HG03354 (cell line): Measurements from ENCODE around the gene ADGRL1.
"Not testable (repeated sequence)": the region's sequence is repeated elsewhere in the genome, so short reads cannot be mapped to it uniquely, and the experiment has no call there.

ENCODE experiments used
- ATAC-seq: cut with Tn5 transposase; IDR thresholded peaks from one replicate; pipeline ENCODE4 v1.9.1; 2021; ENCODE audit warnings: mild to moderate bottlenecking; ENCODE audit not compliant: unreplicated experiment, poor library complexity, severe bottlenecking

Gene ADGRL1

DNA sequence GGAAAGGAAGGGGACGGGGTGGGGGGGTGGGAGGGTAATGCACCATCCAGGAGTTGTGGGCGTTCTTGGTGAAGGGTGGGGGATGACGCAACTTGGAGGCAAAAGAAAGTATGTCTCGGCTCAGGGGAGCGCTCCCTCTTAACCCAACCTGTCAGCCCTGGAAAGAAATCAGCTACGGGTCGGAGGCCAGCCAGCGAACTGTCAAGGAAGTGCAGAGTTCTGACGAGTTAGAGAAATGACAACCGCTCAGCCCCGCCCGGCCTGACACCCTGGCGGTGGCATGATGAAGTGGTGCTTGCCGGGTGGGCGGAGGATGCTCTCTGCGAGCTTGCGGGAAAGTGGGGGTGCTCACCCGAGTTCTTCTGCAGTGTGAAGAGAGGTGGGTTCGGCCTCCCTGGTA is 15.4 kb upstream of the ADGRL1 start:
- ATAC-seq = not testable (repeated sequence)

DNA sequence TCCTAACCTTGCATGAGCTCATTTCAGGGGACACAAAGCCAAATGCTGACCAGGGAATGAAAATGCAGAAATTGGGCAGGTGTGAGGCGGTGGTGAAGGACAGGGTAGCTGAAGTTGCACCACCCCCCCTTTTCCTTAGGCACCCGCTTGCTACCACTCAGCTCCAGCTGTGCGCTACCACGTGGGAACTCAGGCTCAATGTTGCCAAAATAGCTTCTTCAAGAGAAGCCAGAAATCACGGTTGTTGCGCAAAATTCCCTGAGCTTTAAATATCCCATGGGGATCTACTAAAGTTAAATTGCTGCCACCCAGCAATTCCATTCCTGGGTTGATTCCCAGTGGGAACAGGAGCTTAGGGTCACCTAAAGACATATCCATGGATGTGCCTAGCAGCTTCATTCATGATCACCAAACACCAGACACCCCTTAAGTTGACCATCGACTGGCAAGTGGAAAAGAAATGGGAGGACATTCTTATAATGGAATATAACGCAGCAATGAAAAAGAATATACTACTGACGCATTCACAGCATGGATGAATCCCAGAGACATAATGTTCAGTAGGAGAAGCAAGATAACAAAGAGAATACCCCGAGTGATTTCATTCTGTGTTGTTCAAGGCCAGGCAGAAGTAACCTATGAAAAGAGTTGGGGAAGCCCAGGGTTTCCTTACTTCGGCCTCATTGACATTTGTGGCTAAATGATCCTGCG is 12.8 kb upstream of the ADGRL1 start:
- ATAC-seq = no peak

DNA sequence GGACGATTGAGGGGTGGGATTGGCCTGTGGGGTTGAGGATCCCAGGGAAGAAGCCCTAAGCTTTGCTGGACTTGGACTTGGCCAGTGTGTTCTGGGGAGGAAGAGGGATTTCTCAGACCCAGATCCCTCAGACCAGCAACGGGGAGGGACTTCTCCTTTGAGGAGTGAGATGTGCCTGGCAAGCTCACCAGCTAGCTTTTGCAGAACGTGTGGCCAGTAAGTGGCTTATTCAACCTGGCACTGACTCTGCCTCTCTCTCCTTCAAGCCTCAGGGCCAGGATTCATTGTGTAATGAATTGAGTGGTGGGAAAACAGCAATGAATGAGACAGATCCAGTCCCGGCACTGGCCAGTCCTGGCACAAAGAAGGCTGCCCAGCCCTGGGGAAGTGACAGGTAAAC is 11.9 kb upstream of the ADGRL1 start:
- not testable (repeated sequence) for ATAC-seq

DNA sequence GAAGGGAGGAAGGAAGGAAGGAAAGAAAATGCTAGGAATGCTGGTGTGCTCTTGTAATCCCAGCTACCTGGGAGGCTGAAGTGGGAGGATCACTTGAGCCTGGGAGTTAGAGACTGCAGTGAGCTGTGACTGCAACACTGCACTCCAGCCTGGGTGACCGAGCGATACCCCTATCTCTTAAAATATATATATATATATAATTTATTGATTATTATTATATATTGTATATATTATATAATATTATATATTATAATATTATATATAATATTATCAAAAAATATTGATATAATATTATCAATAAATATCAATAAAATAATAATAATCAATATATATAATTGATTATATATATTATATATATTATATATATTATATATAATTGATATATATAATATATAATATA is 8.6 kb upstream of the ADGRL1 start:
- no peak for ATAC-seq

DNA sequence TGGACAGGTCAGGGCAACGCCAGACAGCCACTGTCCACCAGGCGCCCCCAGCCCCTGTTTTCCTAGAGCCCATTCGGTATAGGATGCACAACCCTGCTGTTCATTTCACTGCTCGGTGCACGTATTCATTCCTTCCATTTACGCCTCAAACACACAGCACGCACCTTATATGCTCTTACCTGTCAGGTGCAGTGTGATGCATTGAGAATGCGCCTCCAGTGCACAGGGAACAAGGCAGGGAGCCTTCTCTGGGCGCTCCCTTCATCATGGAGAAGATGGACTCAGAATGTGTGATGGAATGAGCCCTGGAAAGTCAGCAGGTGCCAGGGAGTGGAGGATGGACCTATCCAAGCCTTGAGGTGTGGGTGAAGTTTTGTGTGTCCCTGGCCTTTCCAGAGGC is 4.2 kb upstream of the ADGRL1 start:
- ATAC-seq = not testable (repeated sequence)

DNA sequence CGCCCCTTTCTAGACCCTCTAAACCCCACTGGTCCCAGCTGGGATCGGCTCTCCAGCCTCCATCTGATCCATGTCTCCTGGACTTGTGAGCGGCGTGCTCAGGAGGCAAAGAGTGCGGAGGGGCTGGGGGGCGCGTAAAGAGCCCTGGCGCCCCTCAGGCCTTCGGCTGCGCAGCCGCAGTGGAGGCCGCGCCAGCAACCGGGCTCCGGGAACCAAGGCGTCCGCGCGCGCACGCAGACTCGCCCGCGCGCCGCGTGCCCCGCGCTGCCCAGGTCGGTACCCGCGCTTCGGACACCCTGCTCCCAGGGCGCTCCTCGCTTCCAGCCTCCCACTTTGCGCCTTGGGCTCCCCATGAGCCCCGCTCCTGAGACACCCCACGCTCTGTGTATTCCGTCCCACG is 3.4 kb upstream of the ADGRL1 start:
- not testable (repeated sequence) for ATAC-seq

DNA sequence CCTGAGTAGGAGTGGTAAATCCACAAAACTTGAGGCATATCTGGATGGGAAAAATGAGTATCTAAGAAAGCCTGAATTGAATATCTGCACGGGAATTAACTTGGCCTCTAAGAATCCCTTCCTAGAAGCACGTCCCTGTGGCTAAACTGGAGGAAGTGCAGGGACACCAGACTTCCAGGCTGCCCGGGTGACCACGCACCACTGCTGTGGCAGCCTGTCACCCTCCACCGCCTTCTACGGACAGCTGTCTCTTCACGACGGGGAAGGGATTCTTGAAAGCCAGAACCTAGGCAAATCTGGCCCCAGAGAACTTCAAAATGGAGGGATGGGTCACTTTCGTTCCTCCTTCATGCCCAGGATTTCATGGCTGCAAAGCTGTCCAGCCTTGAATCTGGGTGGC is 2.5 kb upstream of the ADGRL1 start:
- ATAC-seq = not testable (repeated sequence)

DNA sequence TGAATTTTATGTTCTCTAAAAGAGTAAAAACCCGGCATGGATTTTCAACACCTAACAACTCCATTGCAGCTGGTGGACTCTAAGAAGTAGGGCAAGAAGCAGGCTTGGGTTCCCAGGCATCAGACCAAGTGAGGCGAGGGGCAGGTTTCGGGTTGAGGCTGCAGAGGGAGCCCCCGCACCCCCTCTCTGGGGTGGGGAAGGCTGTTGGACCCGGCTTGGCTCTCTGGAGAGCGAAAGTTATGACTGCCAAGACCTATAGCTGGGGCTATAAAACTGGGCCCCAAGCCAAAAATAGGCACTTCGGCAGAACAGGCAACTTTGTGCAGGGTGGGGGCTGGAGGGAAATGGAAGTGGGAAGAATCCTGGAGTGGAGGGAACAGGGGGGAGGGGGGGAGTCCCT is 1.8 kb upstream of the ADGRL1 start:
- not testable (repeated sequence) for ATAC-seq

DNA sequence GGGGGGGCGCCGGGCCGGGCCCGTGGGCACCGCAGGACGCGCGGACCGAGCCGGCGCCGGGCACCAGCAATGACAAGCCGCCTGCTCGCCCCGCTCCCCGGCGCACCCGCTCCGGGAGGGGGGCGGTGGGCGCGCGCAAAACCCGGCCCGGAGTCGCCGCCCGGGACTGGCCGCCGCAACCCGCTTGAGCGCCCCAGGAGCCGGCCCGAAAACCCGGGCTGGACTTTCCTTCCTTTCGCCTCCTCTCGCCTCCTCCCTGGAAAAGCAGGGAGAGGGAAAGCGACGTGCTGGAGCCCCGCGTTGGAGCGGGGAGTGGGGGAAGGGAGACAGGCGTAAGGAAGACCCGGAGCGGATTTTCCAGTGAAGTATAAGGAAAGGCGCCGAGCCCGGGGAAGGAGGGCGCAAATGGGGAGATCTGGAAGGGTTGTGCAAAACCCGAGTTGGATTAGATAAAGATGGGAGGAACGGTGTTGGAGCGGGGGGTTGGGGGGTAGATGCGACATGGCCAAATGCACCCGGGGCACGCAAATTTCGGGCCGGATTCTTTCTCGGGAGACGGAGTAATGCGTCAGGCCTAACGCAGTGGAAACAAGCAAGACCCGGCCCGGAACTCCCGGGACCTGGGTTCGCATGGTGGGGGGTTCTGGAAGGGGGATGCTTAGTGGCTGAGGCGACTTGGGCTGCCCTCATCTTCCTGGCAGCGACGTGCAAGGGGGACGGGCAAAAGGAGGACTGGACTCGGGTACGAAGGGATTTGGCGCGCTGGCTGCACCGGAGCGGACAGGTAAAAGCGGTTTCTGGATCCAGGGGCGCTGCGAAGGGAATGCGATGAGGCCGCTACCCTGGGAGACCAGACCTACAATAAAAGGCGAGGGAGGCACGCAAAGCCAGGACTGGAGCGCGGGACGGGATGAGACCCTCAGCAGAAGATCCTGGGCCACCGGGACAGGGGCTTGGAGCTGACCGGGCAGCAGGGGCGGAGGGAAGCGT is 1.1 kb upstream of the ADGRL1 start:
- not testable (repeated sequence) for ATAC-seq

DNA sequence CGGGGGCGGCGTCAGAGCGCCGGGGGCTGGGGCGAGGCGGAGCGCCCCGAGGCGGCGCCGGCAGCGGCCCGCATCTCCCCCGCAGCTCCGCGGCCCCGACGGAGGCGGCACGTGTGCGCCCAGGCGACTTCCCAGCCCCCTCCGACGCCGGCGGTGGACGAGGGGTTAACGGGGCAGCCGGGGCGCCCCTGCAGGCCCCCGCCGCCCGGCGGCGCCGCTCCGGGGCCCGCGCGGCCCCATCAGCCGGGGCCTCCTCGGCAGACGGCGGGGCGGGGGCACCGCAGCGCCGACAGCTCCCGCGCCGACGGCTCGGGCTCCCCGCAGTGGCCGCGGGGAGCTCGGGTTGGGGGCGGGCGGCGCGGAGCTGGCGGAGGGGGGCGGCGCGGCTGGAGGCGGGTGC is 339 bp upstream of the ADGRL1 start:
- ATAC-seq = not testable (repeated sequence)

DNA sequence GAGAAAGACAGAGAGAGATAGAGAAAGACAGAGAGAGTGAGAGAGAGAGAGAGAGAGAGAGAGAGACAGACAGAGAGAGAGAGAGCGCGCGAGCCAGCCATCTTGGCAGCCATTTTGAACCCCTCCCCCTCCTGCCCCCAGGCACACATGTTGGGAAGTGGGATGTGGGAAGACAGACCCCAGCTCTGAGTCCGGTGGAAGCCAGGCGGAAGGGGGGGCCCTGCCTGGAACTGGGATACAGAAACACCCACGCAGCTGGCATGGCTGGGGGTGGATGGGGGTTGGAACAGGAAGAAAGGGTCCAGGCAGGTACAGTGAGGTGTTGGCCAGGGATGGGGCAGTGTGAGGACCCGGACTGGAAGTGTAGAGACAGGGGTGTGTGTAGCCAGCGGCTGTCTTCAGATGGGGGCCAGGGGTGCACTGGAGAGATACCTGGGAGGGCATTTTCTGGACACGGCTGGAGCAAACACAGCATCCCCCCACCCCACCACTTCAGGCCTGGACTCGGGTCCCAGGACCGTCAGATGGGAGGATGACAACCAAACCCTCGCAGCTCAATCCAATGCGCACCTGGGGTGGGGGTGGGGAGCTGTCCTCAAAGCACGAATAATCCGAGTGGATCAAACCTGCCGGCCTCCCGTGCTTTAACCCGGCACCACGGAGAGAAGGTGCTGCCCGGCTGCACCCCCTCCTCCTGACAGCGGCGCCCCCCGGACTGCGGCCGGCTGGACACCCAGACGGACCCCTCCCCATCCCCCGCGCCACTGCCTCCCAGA is 1.1 kb downstream of the ADGRL1 start:
- not testable (repeated sequence) for ATAC-seq

DNA sequence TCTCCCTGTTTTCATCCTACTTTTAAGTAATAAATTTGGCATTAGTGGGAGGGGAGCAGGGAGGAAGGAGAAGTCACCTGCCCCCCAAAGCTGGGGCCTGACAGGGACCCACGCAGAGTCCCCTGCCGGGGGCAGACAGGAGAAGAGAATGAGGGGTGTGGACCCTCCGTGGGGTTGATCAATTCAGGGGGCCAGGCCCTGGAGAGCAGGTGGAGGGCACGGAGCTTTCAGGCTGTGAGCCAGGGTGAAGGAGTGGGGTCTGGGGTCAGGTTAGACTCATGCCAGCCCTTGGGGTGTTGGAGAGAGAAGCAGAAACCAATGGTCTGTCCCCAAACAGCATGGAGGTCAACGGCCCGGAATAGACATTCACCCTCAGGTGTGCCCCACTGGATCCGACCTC is 1.8 kb downstream of the ADGRL1 start:
- ATAC-seq = not testable (repeated sequence)

DNA sequence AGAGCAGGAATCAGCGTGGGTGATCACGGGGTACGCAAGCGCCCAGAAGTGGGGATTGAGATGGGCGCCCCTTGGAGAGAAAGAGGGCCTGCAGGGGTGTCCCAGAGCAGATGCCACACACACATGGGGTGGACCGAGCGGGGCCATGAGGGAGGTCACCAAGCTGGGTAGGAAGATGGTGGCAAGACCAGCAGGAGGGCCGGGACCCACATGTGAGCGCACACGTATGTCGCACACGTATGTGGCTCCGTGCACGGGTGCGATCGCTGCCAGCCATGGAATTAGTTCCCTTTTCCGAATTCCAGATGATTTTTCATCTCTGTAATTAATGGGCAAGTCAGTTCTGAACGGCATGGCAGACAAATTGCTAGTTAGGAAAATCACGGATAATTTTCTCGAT is 2.2 kb downstream of the ADGRL1 start:
- ATAC-seq = not testable (repeated sequence)

DNA sequence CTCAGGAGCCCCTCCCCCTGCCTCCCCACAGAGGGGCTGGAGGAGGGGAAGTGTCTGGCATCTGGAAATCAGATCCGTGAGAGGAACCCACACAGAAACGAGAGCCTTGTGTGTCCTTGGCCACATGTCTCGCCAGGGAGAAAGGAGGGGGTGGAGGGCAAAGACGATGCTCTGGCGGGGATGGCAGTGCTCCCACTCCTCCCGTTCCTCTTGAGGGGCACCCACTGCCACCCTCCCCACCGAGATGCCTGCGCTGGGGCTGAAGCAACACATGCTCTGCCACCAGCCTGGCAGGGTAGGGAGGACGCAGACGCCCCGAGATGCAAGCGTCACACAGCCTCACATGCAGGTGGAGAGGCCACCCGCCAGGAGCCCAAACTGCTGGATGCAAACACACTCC is 2.8 kb downstream of the ADGRL1 start:
- no peak for ATAC-seq

DNA sequence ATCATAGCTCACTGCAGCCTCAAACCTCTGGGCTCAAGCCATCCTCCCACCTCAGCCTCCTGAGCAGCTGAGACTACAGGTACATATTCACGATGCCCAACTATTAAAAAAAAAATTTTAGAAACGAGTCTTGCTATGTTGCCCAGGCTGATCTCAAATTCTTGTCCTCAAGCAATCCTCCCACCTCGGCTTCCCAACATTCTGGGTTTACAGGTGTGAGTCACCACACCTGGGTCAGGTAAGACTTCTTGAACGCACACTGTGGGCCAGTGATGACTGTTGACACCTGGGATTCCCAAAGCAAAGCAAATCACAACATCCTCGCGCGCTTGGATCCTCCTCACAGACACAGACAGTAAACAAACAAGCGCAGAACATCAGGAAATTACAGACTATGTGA is 4.5 kb downstream of the ADGRL1 start:
- not testable (repeated sequence) for ATAC-seq

DNA sequence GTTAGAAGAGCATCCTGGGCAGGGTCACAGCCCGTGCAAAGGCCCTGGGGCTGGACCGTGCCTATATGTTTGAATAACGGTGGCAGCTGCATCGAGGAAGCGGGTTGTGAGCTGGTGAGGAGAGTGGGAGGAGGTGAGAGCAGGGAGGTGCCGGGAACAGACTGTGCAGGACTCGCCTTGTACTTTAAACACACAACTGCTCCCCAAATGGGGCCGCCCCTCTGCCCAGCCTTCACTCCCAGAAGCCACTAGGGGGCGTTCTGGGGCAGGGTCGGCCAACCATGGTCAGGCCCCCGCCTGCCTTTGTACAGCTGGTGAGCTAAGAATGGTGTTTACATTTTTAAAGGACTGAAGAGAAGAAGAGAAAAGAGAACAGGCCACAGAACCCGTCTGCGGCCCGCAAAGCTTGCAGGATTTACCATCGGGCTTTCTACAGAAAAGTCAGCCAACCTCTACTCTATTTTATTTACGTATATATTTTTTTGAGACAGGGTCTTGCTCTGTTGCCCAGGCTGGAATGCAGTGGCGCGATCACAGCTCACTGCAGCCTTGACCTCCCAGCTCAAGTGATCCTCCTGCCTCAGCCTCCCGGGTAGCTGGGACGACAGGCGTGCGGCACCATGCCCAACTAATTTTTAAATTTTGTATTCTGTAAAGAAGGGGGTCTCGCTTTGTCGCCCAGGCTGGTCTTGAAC is 5.7 kb downstream of the ADGRL1 start:
- ATAC-seq = not testable (repeated sequence)

DNA sequence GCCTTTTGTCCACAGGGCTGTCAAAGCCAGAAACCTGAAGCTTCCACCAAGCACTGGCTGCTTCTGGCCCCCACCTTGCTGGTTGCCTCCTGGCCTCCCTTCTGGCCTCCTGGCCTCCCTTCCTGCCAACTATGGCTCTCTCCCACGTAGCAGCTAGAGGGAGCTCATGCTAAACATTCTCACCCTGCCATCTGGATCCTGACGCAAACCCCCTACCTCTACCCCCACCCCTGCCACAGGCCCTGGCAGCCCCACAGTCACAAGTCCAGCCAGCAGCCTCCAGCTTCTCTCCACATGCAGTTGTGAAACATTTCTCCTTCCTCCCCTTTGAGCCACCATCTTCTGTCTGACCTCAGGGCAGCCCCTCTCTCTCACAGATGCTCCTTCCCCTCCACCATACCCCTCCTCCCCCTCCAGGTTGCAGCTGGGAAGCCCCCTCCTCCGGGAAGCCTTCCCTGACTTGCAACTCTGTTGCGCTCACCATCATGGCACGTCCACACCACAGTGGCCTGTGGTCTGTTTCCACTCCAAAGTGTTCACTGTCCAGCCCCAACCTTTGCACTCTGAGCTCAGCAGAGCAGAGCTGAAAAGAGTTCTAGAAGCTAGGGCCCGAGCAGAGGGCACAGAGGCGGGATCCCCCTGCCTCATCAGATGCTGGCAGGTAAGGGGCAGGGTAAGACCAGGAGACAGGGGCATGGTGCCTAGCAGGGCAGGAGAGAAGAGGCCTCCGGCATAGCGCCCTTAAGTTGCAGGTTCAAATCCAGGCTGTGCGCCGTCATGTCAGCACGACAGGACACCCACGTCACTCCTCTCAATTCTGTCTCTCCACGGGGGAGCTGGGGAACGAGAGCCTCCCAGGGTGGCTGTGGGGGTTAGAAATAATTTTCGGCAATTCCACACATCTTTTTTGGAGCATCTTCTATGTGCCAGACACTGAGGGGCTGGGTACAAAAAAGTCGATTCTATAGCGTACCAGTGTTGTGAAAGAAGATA is 7.3 kb downstream of the ADGRL1 start:
- no peak for ATAC-seq

DNA sequence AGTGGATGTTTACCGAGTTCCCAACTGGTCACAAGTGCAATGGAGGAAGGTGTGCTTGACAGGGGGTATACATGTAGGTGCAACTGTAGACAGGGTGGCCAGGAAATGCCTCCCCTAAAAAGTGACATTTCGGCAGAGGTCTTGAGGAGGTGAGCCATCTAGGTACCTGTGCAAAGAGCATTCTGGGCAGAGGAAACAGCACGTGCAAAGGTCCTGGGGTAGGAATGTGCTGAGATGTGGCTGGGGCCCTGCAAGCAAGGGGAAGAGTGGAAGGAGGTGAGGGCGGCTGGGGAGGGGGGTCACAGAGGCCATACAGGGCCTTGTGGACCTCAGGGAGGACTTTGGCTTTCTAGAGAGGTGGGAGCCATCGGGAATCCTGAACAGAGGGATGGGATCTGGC is 8.1 kb downstream of the ADGRL1 start:
- no peak for ATAC-seq
